RWPE2 (cell line): ENCODE data around the gene THPO.

Source experiments
- ATAC-seq: fragments of 200-7000 bp; cut with Tn5 transposase; 3 replicates; pipeline ENCODE4 v1.9.1; 2021; ENCODE audit warnings: low read depth
- DNase-seq: peaks from one replicate; pipeline ENCODE4 v3.0.0-alpha.2; 2020; ENCODE audit warnings: low spot score
- H3K27ac ChIP-seq: fragments of 450-650 bp; 2 replicates; pipeline ENCODE4 v1.5.1; 2017; ENCODE audit warnings: mild to moderate bottlenecking; ENCODE audit not compliant: poor library complexity, severe bottlenecking
- H3K27me3 ChIP-seq: fragments of 250-450 bp; sonication (Bioruptor Pico); 2 replicates; pipeline ENCODE4 v1.5.1; 2021; ENCODE audit warnings: mild to moderate bottlenecking, moderate library complexity; ENCODE audit not compliant: insufficient read depth, poor library complexity, severe bottlenecking
- H3K36me3 ChIP-seq: fragments of 250-450 bp; sonication (Bioruptor Pico); 2 replicates; pipeline ENCODE4 v1.5.1; 2020; ENCODE audit warnings: low read depth, mild to moderate bottlenecking, moderate library complexity
- H3K4me1 ChIP-seq: fragments of 250-450 bp; sonication (Bioruptor Pico); 2 replicates; pipeline ENCODE4 v1.5.1; 2021; ENCODE audit warnings: mild to moderate bottlenecking, moderate library complexity; ENCODE audit not compliant: insufficient read depth, poor library complexity, severe bottlenecking
- H3K4me3 ChIP-seq: fragments of 250-450 bp; sonication (Bioruptor Pico); 2 replicates; pipeline ENCODE4 v1.5.1; 2021; ENCODE audit warnings: mild to moderate bottlenecking, moderate library complexity; ENCODE audit not compliant: severe bottlenecking
- H3K9me3 ChIP-seq: fragments of 250-450 bp; sonication (Bioruptor Pico); 2 replicates; pipeline ENCODE4 v1.5.1; 2021; ENCODE audit warnings: mild to moderate bottlenecking, moderate library complexity; ENCODE audit not compliant: severe bottlenecking
- TF ChIP-seq, protein P1 (sequence below): fragments of 450-650 bp; IDR thresholded peaks from one replicate; pipeline ENCODE4 v1.5.1; 2017; ENCODE audit warnings: mild to moderate bottlenecking, moderate library complexity; ENCODE audit not compliant: poor library complexity, severe bottlenecking

The THPO gene

DNA sequence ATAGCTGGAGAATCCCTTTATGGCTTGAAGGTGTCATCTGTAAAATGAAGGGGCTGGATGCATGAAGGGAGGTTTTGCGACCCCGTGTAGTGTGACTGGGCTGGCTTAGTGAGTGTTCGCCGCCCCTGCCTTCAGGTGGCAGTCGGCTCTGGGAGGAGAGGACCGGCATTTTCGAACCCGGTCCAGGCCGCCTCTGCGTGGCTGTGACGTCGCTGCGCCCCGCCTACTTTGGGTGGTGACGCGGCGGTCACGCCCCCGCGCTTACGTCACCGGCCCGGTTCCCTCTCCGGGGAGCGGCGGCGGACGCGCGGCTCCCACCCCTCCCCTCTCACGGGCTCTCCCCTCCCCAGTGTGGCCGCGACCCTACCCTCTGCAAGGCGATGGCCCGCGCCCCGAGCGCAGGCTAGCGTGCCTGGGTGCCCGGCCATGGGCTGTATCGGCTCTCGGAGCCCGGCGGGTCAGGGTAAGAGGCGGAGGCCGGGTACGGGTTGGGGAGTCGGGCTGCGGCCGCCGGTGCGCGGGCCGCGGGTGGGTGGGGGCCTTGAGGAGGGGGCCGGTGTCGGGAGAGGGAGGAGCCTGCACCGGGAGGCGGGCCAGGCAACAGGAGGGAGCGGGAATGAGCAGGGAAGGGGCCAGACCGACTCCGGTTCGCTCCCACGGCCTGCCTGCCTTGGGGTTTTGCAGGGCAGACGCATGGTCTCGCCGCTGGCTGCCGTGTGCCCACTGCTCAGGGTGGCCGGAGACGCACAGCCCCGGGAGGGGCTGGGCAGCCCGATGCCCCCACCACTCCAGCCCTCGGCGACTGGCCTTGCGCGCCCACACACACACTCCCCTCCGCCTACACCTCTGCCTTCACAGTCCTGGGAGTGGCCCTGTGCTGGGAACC lies 42.1 kb downstream of the THPO start:
- Histone ChIP-seq H3K4me1 (peaks cover 43% of the 10 kb centered on the region), H3K9me3 (no peaks in the 10 kb centered on the region), H3K27me3 (no peaks in the 10 kb centered on the region), H3K36me3 (peaks cover 53% of the 10 kb centered on the region), H3K4me3 (peak overlapping the region; percentile 56), H3K27ac (peak overlapping the region; percentile 98)
- ATAC-seq (peak; percentile 40), DNase-seq (no peak)
- TF ChIP-seq, protein P1, sequence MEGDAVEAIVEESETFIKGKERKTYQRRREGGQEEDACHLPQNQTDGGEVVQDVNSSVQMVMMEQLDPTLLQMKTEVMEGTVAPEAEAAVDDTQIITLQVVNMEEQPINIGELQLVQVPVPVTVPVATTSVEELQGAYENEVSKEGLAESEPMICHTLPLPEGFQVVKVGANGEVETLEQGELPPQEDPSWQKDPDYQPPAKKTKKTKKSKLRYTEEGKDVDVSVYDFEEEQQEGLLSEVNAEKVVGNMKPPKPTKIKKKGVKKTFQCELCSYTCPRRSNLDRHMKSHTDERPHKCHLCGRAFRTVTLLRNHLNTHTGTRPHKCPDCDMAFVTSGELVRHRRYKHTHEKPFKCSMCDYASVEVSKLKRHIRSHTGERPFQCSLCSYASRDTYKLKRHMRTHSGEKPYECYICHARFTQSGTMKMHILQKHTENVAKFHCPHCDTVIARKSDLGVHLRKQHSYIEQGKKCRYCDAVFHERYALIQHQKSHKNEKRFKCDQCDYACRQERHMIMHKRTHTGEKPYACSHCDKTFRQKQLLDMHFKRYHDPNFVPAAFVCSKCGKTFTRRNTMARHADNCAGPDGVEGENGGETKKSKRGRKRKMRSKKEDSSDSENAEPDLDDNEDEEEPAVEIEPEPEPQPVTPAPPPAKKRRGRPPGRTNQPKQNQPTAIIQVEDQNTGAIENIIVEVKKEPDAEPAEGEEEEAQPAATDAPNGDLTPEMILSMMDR = no peak

DNA sequence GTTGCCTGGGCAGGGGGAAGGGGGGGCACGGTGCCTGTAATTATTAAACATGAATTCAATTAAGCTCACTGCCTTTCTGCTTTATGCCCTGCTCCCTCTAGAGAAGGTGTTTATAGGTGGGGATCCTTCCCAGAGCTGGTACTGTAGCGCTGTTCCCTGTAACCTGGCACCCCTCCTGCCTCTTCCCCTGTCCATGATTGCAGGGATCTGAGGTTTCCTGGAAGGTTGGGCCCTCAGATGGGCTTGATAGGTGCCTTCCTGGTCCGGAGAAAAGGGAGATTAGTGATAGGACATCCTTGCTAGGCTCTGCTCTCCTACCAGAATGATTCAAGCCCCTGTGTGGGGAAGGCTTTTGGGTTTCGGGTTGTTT lies 42.7 kb downstream of the THPO start:
- Histone ChIP-seq H3K27ac (peak overlapping the region; percentile 98), H3K27me3 (no peaks in the 10 kb centered on the region), H3K36me3 (peaks cover 59% of the 10 kb centered on the region), H3K4me3 (peak overlapping the region; percentile 56), H3K4me1 (peaks cover 43% of the 10 kb centered on the region), H3K9me3 (no peaks in the 10 kb centered on the region)
- no peak for DNase-seq
- ATAC-seq = no peak
- TF ChIP-seq, protein P1 = no peak

DNA sequence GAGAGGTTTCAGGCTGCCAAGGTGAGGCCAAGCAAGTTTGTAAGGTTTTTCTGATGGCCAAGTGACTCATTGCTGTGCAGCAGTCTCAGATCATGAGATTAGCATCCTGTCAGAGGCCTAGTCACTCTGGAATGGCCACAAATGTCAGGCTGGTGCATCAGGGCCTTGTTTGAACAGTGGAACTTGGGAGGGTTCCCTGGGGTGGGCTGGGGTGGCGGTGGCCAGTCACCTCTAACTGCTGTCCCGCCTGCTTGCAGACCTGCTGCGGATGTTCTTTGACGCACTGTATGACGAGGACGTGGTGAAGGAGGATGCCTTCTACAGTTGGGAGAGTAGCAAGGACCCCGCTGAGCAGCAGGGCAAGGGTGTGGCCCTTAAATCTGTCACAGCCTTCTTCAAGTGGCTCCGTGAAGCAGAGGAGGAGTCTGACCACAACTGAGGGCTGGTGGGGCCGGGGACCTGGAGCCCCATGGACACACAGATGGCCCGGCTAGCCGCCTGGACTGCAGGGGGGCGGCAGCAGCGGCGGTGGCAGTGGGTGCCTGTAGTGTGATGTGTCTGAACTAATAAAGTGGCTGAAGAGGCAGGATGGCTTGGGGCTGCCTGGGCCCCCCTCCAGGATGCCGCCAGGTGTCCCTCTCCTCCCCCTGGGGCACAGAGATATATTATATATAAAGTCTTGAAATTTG lies 43.4 kb downstream of the THPO start:
- Histone ChIP-seq H3K36me3 (peaks cover 65% of the 10 kb centered on the region), H3K4me1 (peaks cover 43% of the 10 kb centered on the region), H3K27ac (peak overlapping the region; percentile 98), H3K27me3 (no peaks in the 10 kb centered on the region), H3K9me3 (no peaks in the 10 kb centered on the region), H3K4me3 (no peak overlapping the region)
- ATAC-seq (peak; percentile 15), DNase-seq (no peak)
- TF ChIP-seq, protein P1 = no peak

DNA sequence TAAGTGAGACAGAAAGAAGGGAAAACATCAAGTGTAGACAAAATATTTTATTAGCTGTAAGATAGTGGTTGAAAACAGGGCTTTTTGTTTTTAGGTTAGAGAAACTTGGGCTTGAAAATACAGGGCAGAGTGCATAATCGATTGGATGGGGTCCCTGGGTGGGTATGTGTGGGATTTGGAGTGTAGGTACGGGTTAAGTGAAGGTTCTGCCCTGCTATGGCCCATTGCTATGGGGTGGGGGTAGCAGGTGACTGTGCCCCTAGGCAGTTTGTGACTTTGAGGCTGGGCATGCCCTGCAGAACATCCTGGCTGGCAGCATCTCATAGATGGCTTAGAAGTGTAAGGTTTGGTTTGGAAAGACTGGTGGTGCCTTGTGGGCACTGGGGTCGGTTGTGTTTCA lies 44.3 kb downstream of the THPO start:
- Histone ChIP-seq H3K4me3 (no peak overlapping the region), H3K27me3 (no peaks in the 10 kb centered on the region), H3K9me3 (no peaks in the 10 kb centered on the region), H3K4me1 (peaks cover 39% of the 10 kb centered on the region), H3K27ac (peak overlapping the region; percentile 98), H3K36me3 (peaks cover 75% of the 10 kb centered on the region)
- DNase-seq (no peak), ATAC-seq (no peak)
- TF ChIP-seq, protein P1 = no peak

DNA sequence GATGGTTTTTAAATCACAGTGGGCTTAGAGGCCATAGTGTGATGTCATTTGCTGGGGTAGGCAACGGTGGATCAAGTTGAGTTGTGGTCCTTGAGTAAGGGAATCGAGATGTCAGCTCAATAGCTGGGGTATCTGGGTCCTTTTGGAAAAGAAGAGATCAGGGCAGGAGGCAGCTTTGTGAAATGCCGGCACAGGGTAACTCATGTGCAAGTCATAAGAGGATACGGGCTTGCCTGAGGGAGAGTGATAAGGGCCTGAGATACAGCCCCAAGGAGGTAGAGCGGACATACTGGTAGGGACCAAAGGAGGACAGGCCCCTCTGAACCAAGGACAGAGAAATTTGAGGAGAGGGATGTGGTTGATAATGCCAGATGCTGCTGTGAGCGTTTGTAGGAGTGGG lies 44.8 kb downstream of the THPO start:
- Histone ChIP-seq H3K4me1 (peaks cover 38% of the 10 kb centered on the region), H3K27me3 (no peaks in the 10 kb centered on the region), H3K9me3 (no peaks in the 10 kb centered on the region), H3K36me3 (peaks cover 80% of the 10 kb centered on the region), H3K4me3 (no peak overlapping the region), H3K27ac (peak overlapping the region; percentile 98)
- DNase-seq (no peak), ATAC-seq (no peak)
- TF ChIP-seq, protein P1 = no peak
